Right renal cortex interstitium (tissue), 3 donors: ENCODE measurements around the gene PRR13. TPM values are rescaled to one million over a fixed set of nuclear protein-coding genes. Genes with fewer than 3 reads are reported as not detected.

Source experiments
- DNase-seq, 3 donors: peaks; one replicate each; pipeline ENCODE4 v3.0.0-alpha.2; 2013; ENCODE audit warnings: low read depth in 3 of 3, low spot score in 2 of 3
- polyA plus RNA-seq, 3 donors: library from polyadenylated mRNA; unstranded; fragments of 120-200 nt; gene quantifications; one replicate each; pipeline ENCODE4 v1.2.1, GENCODE V29; 2013; ENCODE audit not compliant: insufficient read length in 3 of 3

The PRR13 gene
- polyA plus RNA-seq, 3 donors = 189 to 212 (median 200) TPM

- no peak for DNase-seq
Measured at GRCh38 chr12:53489242-53489864, 47.8 kb downstream of the PRR13 start.

- DNase-seq = no peak
Measured at GRCh38 chr12:53492188-53492587, 50.7 kb downstream of the PRR13 start.

GRCh38 chr12:53492830-53493609 lies 51.5 kb downstream of the PRR13 start:
- peak; percentile 76 to 92 (median 91) for DNase-seq

- DNase-seq = no peak
Measured at GRCh38 chr12:53493610-53494391, 52.3 kb downstream of the PRR13 start.

Other genes with a start within 250 kb of the PRR13 start
- gene ITGB7, start 234.5 kb upstream of the PRR13 start, polyA plus RNA-seq = 1 to 10 TPM in 1 of 3 donors, under 1 TPM in 2; 0.88 to 1.3 (median 0.96) TPM
- 10 to 100 TPM; 28.1 to 33.5 (median 32.3) TPM for gene RARG, start 209.5 kb upstream of the PRR13 start, polyA plus RNA-seq
- 1 to 10 TPM; 8.0 to 9.4 (median 9.4) TPM for gene ESPL1, start 173.4 kb upstream of the PRR13 start, polyA plus RNA-seq
- gene PFDN5, start 146.2 kb upstream of the PRR13 start, polyA plus RNA-seq = 100 to 1,000 TPM; 817 to 897 (median 885) TPM
- gene MYG1, start 142.0 kb upstream of the PRR13 start, polyA plus RNA-seq = 10 to 100 TPM; 47.2 to 53.6 (median 48.8) TPM
- gene AAAS, start 120.1 kb upstream of the PRR13 start, polyA plus RNA-seq = 10 to 100 TPM; 69.0 to 85.4 (median 72.3) TPM
- gene SP7, start 105.4 kb upstream of the PRR13 start, polyA plus RNA-seq = under 1 TPM; 0.10 to 0.32 (median 0.16) TPM
- gene SP1, start 61.6 kb upstream of the PRR13 start, polyA plus RNA-seq = 10 to 100 TPM; 76.7 to 81.0 (median 77.6) TPM
- gene AMHR2, start 17.9 kb upstream of the PRR13 start, polyA plus RNA-seq = under 1 TPM; 0.13 to 0.39 (median 0.22) TPM
- 1,000 to 10,000 TPM; 1,108 to 1,139 (median 1,109) TPM for gene PCBP2, start 10.4 kb downstream of the PRR13 start, polyA plus RNA-seq
- 10 to 100 TPM; 18.3 to 21.3 (median 19.6) TPM for gene MAP3K12, start 57.7 kb downstream of the PRR13 start, polyA plus RNA-seq
- gene TARBP2, start 59.5 kb downstream of the PRR13 start, polyA plus RNA-seq = 10 to 100 TPM; 40.0 to 44.5 (median 42.7) TPM
- 1 to 10 TPM in 1 of 3 donors, under 1 TPM in 2; 0.40 to 1.4 (median 0.61) TPM for gene NPFF, start 65.8 kb downstream of the PRR13 start, polyA plus RNA-seq
- gene ATF7, start 184.6 kb downstream of the PRR13 start, polyA plus RNA-seq = 10 to 100 TPM; 38.8 to 47.9 (median 39.0) TPM
- 100 to 1,000 TPM; 582 to 652 (median 624) TPM for gene ATP5MC2, start 234.3 kb downstream of the PRR13 start, polyA plus RNA-seq